HCT116 (cell line): ENCODE results near the gene CIB4. TPM values are rescaled to one million over a fixed set of nuclear protein-coding genes. Genes with fewer than 3 reads are reported as not detected.

ENCODE experiments used
- ATAC-seq: fragments of 200-7000 bp; cut with Tn5 transposase; 2 replicates; pipeline ENCODE4 v1.9.1; 2020; ENCODE audit warnings: mild to moderate bottlenecking, moderate library complexity
- BruUV-seq: library from RNA; stranded (reverse); fragments of 400-500 nt; replicated peaks from 2 replicates; lab custom pipeline; 2021; lab: Mats Ljungman, UMichigan
- CTCF ChIA-PET: fragments of 300-600 bp; sonication (Branson Sonifier 250); formaldehyde crosslinking; loops from one replicate; lab custom pipeline; 2021; ENCODE audit warnings: antibody characterized with exemption; lab: Charles Lee
- POLR2A ChIA-PET: fragments of 300-600, 350-600 bp; sonication (Branson Sonifier 250); formaldehyde crosslinking; loops from one replicate; lab custom pipeline; 2021; ENCODE audit warnings: antibody characterized with exemption; lab: Charles Lee
- RAD21 ChIA-PET, 2 experiments: fragments of 300-600 bp; sonication (Branson Sonifier 250); formaldehyde crosslinking; loops; one replicate each; lab custom pipeline; 2023; ENCODE audit warnings: low total read pairs in 2 of 2; ENCODE audit not compliant: uncharacterized antibody in 2 of 2, unreplicated experiment in 2 of 2, low non-redundant PET in 1 of 2; lab: Charles Lee
- DNase-seq: peaks from one replicate; pipeline ENCODE4 v3.0.0-alpha.2; 2010; ENCODE audit warnings: low read depth, low spot score
- H2AFZ ChIP-seq: fragments of 200-600 bp; shearing (Covaris generic), sonication (generic); 2 replicates; pipeline ENCODE4 v1.6.1; 2017; ENCODE audit warnings: low read depth, mixed run types, mixed read lengths, antibody characterized with exemption, low read length; ENCODE audit not compliant: poor library complexity, severe bottlenecking
- H3K27ac ChIP-seq: 2 replicates; pipeline ENCODE4 v1.5.1; 2012; ENCODE audit warnings: low read depth, low read length
- H3K27me3 ChIP-seq: fragments of 200-600 bp; sonication (generic); 2 replicates; pipeline ENCODE4 v1.6.1; 2016; ENCODE audit warnings: mixed run types, low read length, mixed read lengths; ENCODE audit not compliant: insufficient read depth
- H3K36me3 ChIP-seq, 2 experiments: fragments of 200-500 bp in 1 of 2; fragments of 200-600 bp in 1 of 2; sonication (Bioruptor generic) in 1 of 2; sonication (generic) in 1 of 2; 2 replicates each; pipeline versions ENCODE4 v1.5.1 to v1.6.1; 2014 to 2016; ENCODE audit warnings: low read length in 2 of 2, inconsistent platforms in 1 of 2, mixed read lengths in 1 of 2, mixed run types in 1 of 2; ENCODE audit not compliant: insufficient read depth in 2 of 2, control insufficient read depth in 1 of 2
- H3K4me1 ChIP-seq, 2 experiments: fragments of 200-600 bp in 1 of 2; sonication (generic) in 1 of 2; 2 replicates each; pipeline versions ENCODE4 v1.5.1 to v1.6.1; 2012 to 2017; ENCODE audit warnings: low read length in 2 of 2, inconsistent platforms in 1 of 2, mild to moderate bottlenecking in 1 of 2, mixed read lengths in 1 of 2, mixed run types in 1 of 2, moderate library complexity in 1 of 2; ENCODE audit not compliant: insufficient read depth in 2 of 2, control insufficient read depth in 1 of 2
- H3K4me2 ChIP-seq: fragments of 200-600 bp; sonication (generic); 2 replicates; pipeline ENCODE4 v1.6.1; 2017; ENCODE audit warnings: mixed run types, low read length, mixed read lengths
- H3K4me3 ChIP-seq, 2 experiments: fragments of 200-600 bp in 1 of 2; sonication (generic) in 1 of 2; replicated peaks in 1 of 2; 2 replicates each; pipeline ENCODE4 v1.5.1; 2011 to 2016; ENCODE audit warnings: low read length in 2 of 2, control low read depth in 1 of 2, low read depth in 1 of 2, mild to moderate bottlenecking in 1 of 2, mixed read lengths in 1 of 2, mixed run types in 1 of 2
- H3K79me2 ChIP-seq: fragments of 200-600 bp; sonication (generic); 2 replicates; pipeline ENCODE4 v1.6.1; 2017; ENCODE audit warnings: mild to moderate bottlenecking, mixed run types, low read length, moderate library complexity, mixed read lengths; ENCODE audit not compliant: insufficient read depth
- H3K9ac ChIP-seq: fragments of 200-600 bp; sonication (generic); 2 replicates; pipeline ENCODE4 v1.6.1; 2016; ENCODE audit warnings: low read length, mixed read lengths
- H3K9me2 ChIP-seq: fragments of 200-600 bp; sonication (generic), shearing (Covaris generic); 2 replicates; pipeline ENCODE4 v1.6.1; 2017; ENCODE audit warnings: mixed run types, mild to moderate bottlenecking, moderate library complexity; ENCODE audit not compliant: insufficient read depth
- H3K9me3 ChIP-seq, 2 experiments: fragments of 200-500 bp in 1 of 2; fragments of 200-600 bp in 1 of 2; sonication (Bioruptor generic) in 1 of 2; sonication (generic) in 1 of 2; 2 replicates each; pipeline ENCODE4 v1.6.1; 2014 to 2017; ENCODE audit warnings: low read length in 2 of 2, mixed read lengths in 2 of 2, inconsistent platforms in 1 of 2, low read depth in 1 of 2, mild to moderate bottlenecking in 1 of 2, mixed run types in 1 of 2, moderate library complexity in 1 of 2; ENCODE audit not compliant: control insufficient read depth in 1 of 2, insufficient read depth in 1 of 2
- H4K20me1 ChIP-seq: fragments of 200-600 bp; sonication (generic), shearing (Covaris generic); 2 replicates; pipeline ENCODE4 v1.6.1; 2017; ENCODE audit warnings: mixed run types, mild to moderate bottlenecking, moderate library complexity; ENCODE audit not compliant: insufficient read depth
- CBX3 ChIP-seq: IDR thresholded peaks from 2 replicates; pipeline ENCODE4 v1.6.1; 2012; ENCODE audit warnings: low read depth
- ELF1 ChIP-seq: IDR thresholded peaks from 2 replicates; pipeline ENCODE4 v1.6.1; 2012; ENCODE audit warnings: low read depth, borderline replicate concordance
- EZH2phosphoT487 ChIP-seq: fragments of 200-600 bp; IDR thresholded peaks from 2 replicates; pipeline ENCODE4 v1.6.1; 2018; ENCODE audit warnings: antibody characterized with exemption, borderline replicate concordance
- FOSL1 ChIP-seq: IDR thresholded peaks from 2 replicates; pipeline ENCODE4 v1.6.1; 2012; ENCODE audit warnings: low read depth
- JUND ChIP-seq: IDR thresholded peaks from 2 replicates; pipeline ENCODE4 v1.6.1; 2012
- POLR2A ChIP-seq: IDR thresholded peaks from 2 replicates; pipeline ENCODE4 v1.7.0; 2011; ENCODE audit warnings: borderline replicate concordance; ENCODE audit not compliant: insufficient read depth, insufficient read length; ENCODE audit errors: extremely low read depth
- POLR2AphosphoS5 ChIP-seq: IDR thresholded peaks from 2 replicates; pipeline ENCODE4 v1.6.1; 2011; ENCODE audit warnings: mild to moderate bottlenecking, low read depth, low read length, moderate library complexity
- RAD21 ChIP-seq: IDR thresholded peaks from 2 replicates; pipeline ENCODE4 v1.6.1; 2012; ENCODE audit warnings: low read depth, mild to moderate bottlenecking
- REST ChIP-seq: IDR thresholded peaks from 2 replicates; pipeline ENCODE4 v1.6.1; 2012; ENCODE audit warnings: low read depth
- SP1 ChIP-seq: IDR thresholded peaks from 2 replicates; pipeline ENCODE4 v1.6.1; 2012; ENCODE audit warnings: low read depth
- SRF ChIP-seq: IDR thresholded peaks from 2 replicates; pipeline ENCODE4 v1.6.1; 2012; ENCODE audit warnings: low read depth
- TCF7L2 ChIP-seq: IDR thresholded peaks from 2 replicates; pipeline ENCODE4 v1.7.0; 2011; ENCODE audit warnings: borderline replicate concordance, inconsistent platforms; ENCODE audit not compliant: insufficient read depth, insufficient read length; ENCODE audit errors: extremely low read depth
- ZBTB33 ChIP-seq: IDR thresholded peaks from 2 replicates; pipeline ENCODE4 v1.6.1; 2011; ENCODE audit warnings: mild to moderate bottlenecking, low read length, moderate library complexity; ENCODE audit not compliant: insufficient replicate concordance; ENCODE audit errors: extremely low read depth
- ZFX ChIP-seq: fragments of 450-650 bp; IDR thresholded peaks from 2 replicates; pipeline ENCODE4 v1.6.1; 2017
- ZNF274 ChIP-seq: fragments of 200-500 bp; sonication (Bioruptor generic); IDR thresholded peaks from 2 replicates; pipeline ENCODE4 v1.6.1; 2014; ENCODE audit warnings: mild to moderate bottlenecking, low read depth, low read length, inconsistent platforms
- intact Hi-C: fragments of 100-400 bp; cut with micrococcal nuclease; formaldehyde crosslinking; loops from 2 replicates; pipeline ENCODE4 v1.10.0; 2022
- total RNA-seq: library from RNA; stranded (reverse); gene quantifications from one replicate; pipeline ENCODE4 v1.2.1, GENCODE V29; 2021; ENCODE audit not compliant: unreplicated experiment

Gene CIB4
- total RNA-seq, 1 experiment from 2014 or later: not detected

- Histone ChIP-seq H3K36me3 (no peaks in the 10 kb centered on the region), H3K4me2 (no peak overlapping the region), H3K79me2 (no peaks in the 10 kb centered on the region), H3K4me3 (no peak overlapping the region), H3K27ac (no peak overlapping the region), H2AFZ (no peak overlapping the region), H3K9ac (no peak overlapping the region), H3K27me3 (peaks cover 12% of the 10 kb centered on the region), H3K4me1 (no peaks in the 10 kb centered on the region), H4K20me1 (no peaks in the 10 kb centered on the region), H3K9me3 (no peaks in the 10 kb centered on the region), H3K9me2 (no peaks in the 10 kb centered on the region)
- CTCF ChIA-PET: no interaction called here
- DNase-seq: no peak
- TF ChIP-seq SRF: no peak
- TF ChIP-seq EZH2phosphoT487: no peak
- no peak for TF ChIP-seq ZBTB33
- TF ChIP-seq TCF7L2: no peak
- TF ChIP-seq ELF1: no peak
- TF ChIP-seq ZFX: no peak
- TF ChIP-seq JUND: no peak
- no peak for TF ChIP-seq CBX3
- TF ChIP-seq POLR2A: no peak
- no peak for TF ChIP-seq SP1
- TF ChIP-seq FOSL1: no peak
- TF ChIP-seq REST: no peak
- no peak for TF ChIP-seq ZNF274
- no peak for TF ChIP-seq RAD21
- no peak for TF ChIP-seq POLR2AphosphoS5
- no peak for ATAC-seq
- POLR2A ChIA-PET: no interaction called here
- RAD21 ChIA-PET: no interaction called here
- BruUV-seq: no TSS peak
- intact Hi-C loops: no loop called here
Measured at GRCh38 chr2:26651470-26651771, 10.3 kb upstream of the CIB4 start.
